NAMALWA (cell line): ENCODE measurements around the gene MYO1G.
A peak's percentile ranks its signal among the peaks of the same experiment; 100 is the strongest.
"Not testable (repeated sequence)": the region's sequence is repeated elsewhere in the genome, so short reads cannot be mapped to it uniquely, and the experiment has no call there.

Experiments used
- DNase-seq: peaks from one replicate; pipeline ENCODE4 v3.0.0-alpha.2; 2015; ENCODE audit warnings: low spot score

The MYO1G gene

GRCh38 chr7:44978511-44979366 lies at the start of gene MYO1G:
Gene MYO1G, minus strand, starts transcription at chr7:44979015. Its CDS starts 54 bp downstream, at chr7:44978961.
- peak; percentile 86 for DNase-seq

- DNase-seq = no peak
Observed at GRCh38 chr7:45028138-45028919, 49.5 kb upstream of the MYO1G start.

- DNase-seq = no peak
Observed at GRCh38 chr7:45027774-45028114, 48.9 kb upstream of the MYO1G start.

GRCh38 chr7:45026984-45027773 lies 48.4 kb upstream of the MYO1G start:
- peak; percentile 86 for DNase-seq

- no peak for DNase-seq
Observed at GRCh38 chr7:45026013-45026412, 47.2 kb upstream of the MYO1G start.

- DNase-seq = not testable (repeated sequence)
Observed at GRCh38 chr7:45025473-45025872, 46.7 kb upstream of the MYO1G start.

GRCh38 chr7:45024126-45024744 lies 45.4 kb upstream of the MYO1G start:
- no peak for DNase-seq

- DNase-seq = peak; percentile 61
Observed at GRCh38 chr7:45021604-45022296, 42.9 kb upstream of the MYO1G start.

GRCh38 chr7:45020915-45021314 lies 42.1 kb upstream of the MYO1G start:
- DNase-seq = peak; percentile 30

GRCh38 chr7:45017253-45017652 lies 38.4 kb upstream of the MYO1G start:
- no peak for DNase-seq

- DNase-seq = no peak
Observed at GRCh38 chr7:45015313-45015712, 36.5 kb upstream of the MYO1G start.

GRCh38 chr7:45013465-45013967 lies 34.7 kb upstream of the MYO1G start:
- no peak for DNase-seq

- DNase-seq = peak; percentile 37
Observed at GRCh38 chr7:45007571-45008328, 28.9 kb upstream of the MYO1G start.

- no peak for DNase-seq
Observed at GRCh38 chr7:45007106-45007505, 28.3 kb upstream of the MYO1G start.

GRCh38 chr7:45003789-45004188 lies 25.0 kb upstream of the MYO1G start:
- no peak for DNase-seq

GRCh38 chr7:45001826-45002225 lies 23.0 kb upstream of the MYO1G start:
- DNase-seq = peak; percentile 47

- peak; percentile 96 for DNase-seq
Observed at GRCh38 chr7:45001138-45001694, 22.4 kb upstream of the MYO1G start.

- DNase-seq = peak; percentile 54
Observed at GRCh38 chr7:45000093-45001032, 21.5 kb upstream of the MYO1G start, which contains the start of gene CCM2. Gene CCM2, plus strand, starts transcription at chr7:45000201. Its CDS starts 133 bp downstream, at chr7:45000334.
